Neural crest cell (in vitro differentiated cells): ENCODE results near the gene ALS2CL. TPM values are rescaled to one million over a fixed set of nuclear protein-coding genes. Genes with fewer than 3 reads are reported as not detected.
"Not testable (repeated sequence)": the region's sequence is repeated elsewhere in the genome, so short reads cannot be mapped to it uniquely, and the experiment has no call there.

Experiments
- DNase-seq: peaks from one replicate; pipeline ENCODE4 v3.0.0; 2021; ENCODE audit warnings: low read depth, mixed read lengths, low spot score
- H3K27ac Mint-ChIP-seq: one replicate; pipeline ENCODE4 v1.8.0; 2021; ENCODE audit warnings: mild to moderate bottlenecking, mixed read lengths; ENCODE audit not compliant: unreplicated experiment
- H3K27me3 Mint-ChIP-seq: 2 replicates; pipeline ENCODE4 v1.8.0; 2021; ENCODE audit warnings: low read depth, mild to moderate bottlenecking, mixed read lengths
- H3K36me3 Mint-ChIP-seq: 2 replicates; pipeline ENCODE4 v1.8.0; 2021; ENCODE audit warnings: low read depth, mild to moderate bottlenecking, mixed read lengths
- H3K4me1 Mint-ChIP-seq: 2 replicates; pipeline ENCODE4 v1.8.0; 2021; ENCODE audit warnings: mixed read lengths
- H3K4me3 Mint-ChIP-seq: one replicate; pipeline ENCODE4 v1.8.0; 2021; ENCODE audit warnings: mild to moderate bottlenecking, mixed read lengths
- H3K9me3 Mint-ChIP-seq: 2 replicates; pipeline ENCODE4 v1.8.0; 2021; ENCODE audit warnings: mixed read lengths
- total RNA-seq: library from RNA; stranded (reverse); gene quantifications from 2 replicates; pipeline ENCODE4 v1.2.1, GENCODE V29; 2021
- TF ChIP-seq, protein P1 (sequence below): fragments of 200-600 bp; sonication (generic); conservative IDR thresholded peaks from 2 replicates; pipeline ENCODE4 v1.5.0; 2021; ENCODE audit warnings: antibody characterized with exemption, mild to moderate bottlenecking

ALS2CL gene
- total RNA-seq, 1 donor from 2014 or later, result 0.26 TPM

DNA sequence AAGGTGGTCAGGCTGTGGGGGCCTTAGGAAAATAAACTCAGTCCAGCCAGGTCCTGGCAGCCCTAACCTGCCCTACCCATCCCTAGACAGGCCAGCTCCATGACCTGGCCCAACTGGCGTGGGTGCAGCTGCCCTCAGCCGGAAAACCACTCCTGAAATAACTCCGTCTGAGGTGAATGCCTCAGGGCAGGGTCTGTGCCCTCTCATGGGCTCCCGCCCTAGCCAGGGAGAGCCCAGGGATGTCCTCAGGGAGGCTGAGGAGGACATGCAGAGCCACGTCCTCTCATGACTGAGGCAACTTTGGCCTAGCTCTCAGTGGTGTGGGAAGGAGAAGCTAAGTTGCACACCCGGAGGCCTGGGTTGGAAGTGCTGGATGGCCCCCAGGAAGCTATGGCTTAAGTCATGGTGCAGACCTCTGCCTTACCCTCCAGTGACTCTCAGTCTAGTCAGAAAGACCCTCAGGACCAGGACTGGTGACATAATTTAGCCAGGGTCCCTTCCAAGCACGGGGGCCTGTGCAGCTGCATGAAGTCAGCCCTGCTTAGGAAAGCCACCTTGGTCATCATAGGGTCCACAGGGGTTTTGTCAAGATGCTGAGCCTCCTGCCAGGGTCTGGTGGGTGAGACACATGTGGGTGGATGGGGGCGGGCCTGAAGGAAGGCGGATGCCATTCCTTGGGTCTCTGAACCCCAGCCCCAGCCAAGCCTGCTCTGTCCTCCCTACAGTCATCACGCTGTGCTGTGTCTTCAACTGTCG lies 15.1 kb upstream of the ALS2CL start:
- Mint-ChIP-seq H3K4me1 (peaks cover 5% of the 10 kb centered on the region), H3K36me3 (no peaks in the 10 kb centered on the region), H3K27me3 (peaks cover 3% of the 10 kb centered on the region), H3K9me3 (no peaks in the 10 kb centered on the region), H3K4me3 (no peak overlapping the region), H3K27ac (no peak overlapping the region)
- TF ChIP-seq, protein P1, sequence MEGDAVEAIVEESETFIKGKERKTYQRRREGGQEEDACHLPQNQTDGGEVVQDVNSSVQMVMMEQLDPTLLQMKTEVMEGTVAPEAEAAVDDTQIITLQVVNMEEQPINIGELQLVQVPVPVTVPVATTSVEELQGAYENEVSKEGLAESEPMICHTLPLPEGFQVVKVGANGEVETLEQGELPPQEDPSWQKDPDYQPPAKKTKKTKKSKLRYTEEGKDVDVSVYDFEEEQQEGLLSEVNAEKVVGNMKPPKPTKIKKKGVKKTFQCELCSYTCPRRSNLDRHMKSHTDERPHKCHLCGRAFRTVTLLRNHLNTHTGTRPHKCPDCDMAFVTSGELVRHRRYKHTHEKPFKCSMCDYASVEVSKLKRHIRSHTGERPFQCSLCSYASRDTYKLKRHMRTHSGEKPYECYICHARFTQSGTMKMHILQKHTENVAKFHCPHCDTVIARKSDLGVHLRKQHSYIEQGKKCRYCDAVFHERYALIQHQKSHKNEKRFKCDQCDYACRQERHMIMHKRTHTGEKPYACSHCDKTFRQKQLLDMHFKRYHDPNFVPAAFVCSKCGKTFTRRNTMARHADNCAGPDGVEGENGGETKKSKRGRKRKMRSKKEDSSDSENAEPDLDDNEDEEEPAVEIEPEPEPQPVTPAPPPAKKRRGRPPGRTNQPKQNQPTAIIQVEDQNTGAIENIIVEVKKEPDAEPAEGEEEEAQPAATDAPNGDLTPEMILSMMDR, result no peak
- DNase-seq, result no peak

DNA sequence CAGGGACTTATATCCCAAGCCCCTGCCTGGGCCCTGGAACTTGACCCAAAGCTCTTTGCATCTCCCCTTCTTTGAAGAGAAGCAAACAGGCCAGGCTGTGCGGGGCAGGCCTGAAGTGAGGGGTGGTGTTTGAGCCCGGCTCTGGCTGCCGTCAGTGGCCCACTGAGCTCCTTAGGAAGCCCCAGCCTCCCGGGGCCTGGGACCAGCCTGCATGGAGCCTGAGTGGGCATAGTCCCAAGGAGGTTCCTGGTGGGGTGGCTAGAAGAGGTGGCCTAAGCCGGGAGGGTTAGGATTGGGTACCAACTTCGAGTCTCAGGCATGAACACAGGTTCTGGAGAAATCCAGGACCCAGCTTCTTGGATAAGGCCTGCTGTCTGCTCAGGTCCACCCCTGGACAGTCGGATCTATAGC lies 14.1 kb upstream of the ALS2CL start:
- TF ChIP-seq, protein P1, result no peak
- H3K27me3 Mint-ChIP-seq, result peaks cover 3% of the 10 kb centered on the region
- no peak overlapping the region for H3K27ac Mint-ChIP-seq
- no peaks in the 10 kb centered on the region for H3K36me3 Mint-ChIP-seq
- peaks cover 5% of the 10 kb centered on the region for H3K4me1 Mint-ChIP-seq
- no peak overlapping the region for H3K4me3 Mint-ChIP-seq
- no peaks in the 10 kb centered on the region for H3K9me3 Mint-ChIP-seq
- no peak for DNase-seq

DNA sequence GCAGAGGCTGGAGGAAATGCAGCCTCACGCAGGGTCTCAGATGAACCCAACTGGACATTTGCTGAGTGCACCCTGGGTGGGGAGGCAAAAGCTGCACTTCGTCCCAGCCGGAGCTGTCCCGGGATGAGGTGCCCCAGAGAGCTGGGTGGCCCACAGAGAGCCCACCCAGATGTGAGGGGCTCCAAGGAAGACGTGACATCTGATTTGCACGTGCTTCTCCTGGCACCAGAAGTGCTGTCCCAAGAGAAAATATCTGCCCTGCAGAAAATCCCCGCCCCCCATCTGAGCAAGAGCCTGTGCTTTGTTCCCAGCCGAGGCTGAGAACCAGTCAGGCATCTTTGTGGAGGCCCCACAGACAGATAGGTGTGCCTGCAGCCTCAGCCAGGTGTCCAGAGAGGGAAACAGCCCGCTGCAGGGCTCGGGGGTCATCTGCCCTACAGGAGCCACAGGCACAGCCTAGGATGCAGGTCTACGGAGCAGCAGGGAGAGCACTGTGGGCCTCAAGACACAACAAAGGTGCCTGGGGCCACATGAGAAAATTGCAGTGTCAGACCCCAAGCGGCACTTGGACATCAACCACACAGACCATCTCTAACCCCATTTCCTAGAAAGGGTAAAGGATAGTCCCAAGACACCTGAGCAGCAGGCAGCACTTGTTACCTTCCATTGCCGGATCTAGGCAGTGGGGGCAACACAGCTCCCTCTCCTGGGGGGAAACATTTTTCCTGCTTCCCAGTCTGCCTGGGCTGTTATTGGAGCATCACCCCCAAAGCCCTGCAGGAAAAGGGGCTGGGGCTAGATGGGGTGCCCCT lies 13.5 kb upstream of the ALS2CL start:
- no peak for DNase-seq
- TF ChIP-seq, protein P1, result no peak
- Mint-ChIP-seq H3K4me3 (no peak overlapping the region), H3K27me3 (peaks cover 10% of the 10 kb centered on the region), H3K36me3 (no peaks in the 10 kb centered on the region), H3K27ac (no peak overlapping the region), H3K9me3 (no peaks in the 10 kb centered on the region), H3K4me1 (peaks cover 5% of the 10 kb centered on the region)

DNA sequence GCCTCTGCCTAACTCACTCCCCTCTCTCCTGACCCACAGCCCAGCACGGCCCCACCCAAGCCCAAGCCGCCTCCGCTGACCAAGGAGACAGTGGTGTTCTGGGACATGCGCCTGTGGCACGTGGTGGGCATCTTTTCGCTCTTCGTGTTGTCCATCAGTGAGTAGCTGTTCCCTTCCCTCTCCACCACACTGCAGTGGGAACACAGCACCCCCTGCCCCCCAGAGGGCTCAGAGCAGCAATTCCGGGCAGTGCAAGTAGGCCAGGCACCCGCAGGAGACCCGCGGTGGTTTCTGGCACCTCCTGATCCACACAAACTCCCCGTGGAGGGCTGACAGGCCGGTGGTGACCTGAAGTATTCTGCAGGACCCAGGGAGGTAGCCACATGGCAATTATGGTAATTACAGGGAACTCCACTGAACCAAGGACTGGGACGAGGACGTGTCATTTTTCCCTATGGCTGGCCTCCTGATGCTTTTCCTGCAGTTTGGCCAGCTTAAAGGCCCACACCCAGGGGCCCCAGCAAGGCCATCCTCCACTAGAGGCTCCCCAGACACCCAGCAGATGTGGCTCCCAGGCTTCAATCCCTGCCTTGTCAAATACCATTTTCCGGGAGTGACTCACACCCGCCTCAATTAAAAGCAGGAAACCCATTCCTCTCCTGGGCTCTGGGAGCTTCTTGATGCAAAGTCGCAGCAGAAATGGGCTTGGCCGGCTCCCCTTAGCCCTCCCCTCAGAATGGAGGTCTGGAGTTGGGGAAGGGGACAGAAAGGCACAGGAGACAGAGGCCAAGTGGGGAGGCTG lies 12.5 kb upstream of the ALS2CL start:
- no peak for DNase-seq
- no peaks in the 10 kb centered on the region for H3K36me3 Mint-ChIP-seq
- H3K9me3 Mint-ChIP-seq, result no peaks in the 10 kb centered on the region
- TF ChIP-seq, protein P1, result no peak
- H3K4me1 Mint-ChIP-seq, result peaks cover 1% of the 10 kb centered on the region
- H3K27me3 Mint-ChIP-seq, result peaks cover 15% of the 10 kb centered on the region
- H3K27ac Mint-ChIP-seq, result peak overlapping the region; percentile 94
- no peak overlapping the region for H3K4me3 Mint-ChIP-seq

DNA sequence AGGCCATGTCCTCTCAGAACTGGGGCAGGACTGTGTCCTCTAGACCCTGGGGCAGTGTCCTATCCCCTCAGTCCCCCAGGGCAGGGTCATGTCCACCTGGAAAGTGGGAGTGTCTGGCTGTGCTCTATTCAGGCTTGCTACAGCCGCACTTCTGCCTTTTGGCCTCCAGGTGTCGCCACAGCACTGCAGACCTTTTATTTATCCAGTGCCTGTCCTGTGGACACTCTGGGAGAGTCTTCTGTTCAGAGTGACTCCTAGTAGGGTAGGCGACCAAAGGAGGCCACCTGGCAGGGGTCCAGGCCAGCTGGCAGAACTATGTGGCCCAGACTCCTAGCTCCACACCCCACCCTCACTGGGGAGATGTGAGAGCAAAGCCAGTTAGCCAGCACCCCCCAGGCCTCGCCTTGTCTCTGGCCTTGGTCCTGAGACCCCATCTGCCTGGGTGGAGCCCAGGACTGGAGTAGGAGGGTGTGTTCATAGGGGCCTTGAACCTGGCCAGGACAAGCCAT lies 11.6 kb upstream of the ALS2CL start:
- TF ChIP-seq, protein P1, result peak; percentile 96
- Mint-ChIP-seq H3K9me3 (no peaks in the 10 kb centered on the region), H3K27ac (no peak overlapping the region), H3K36me3 (no peaks in the 10 kb centered on the region), H3K4me1 (peaks cover 5% of the 10 kb centered on the region), H3K27me3 (peaks cover 15% of the 10 kb centered on the region), H3K4me3 (no peak overlapping the region)
- DNase-seq, result peak; percentile 79

DNA sequence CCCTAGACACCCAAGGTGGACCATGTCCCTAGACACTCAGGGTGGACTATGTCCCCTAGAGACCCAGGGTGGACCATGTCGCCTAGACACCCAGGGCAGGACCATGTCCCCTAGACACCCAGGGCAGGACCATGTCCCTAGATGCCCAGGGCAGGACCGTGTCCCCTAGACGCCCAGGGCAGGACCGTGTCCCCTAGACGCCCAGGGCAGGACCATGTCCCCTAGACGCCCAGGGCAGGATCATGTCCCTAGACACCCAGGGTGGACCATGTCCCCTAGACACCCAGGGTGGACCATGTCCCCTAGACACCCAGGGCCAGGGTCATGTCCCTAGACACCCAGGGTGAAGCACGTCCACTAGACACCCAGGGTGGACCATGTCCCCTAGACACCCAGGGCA lies 10.9 kb upstream of the ALS2CL start:
- not testable (repeated sequence) for H3K4me1 Mint-ChIP-seq, H3K4me3 Mint-ChIP-seq, H3K27ac Mint-ChIP-seq, H3K36me3 Mint-ChIP-seq, H3K9me3 Mint-ChIP-seq, DNase-seq
- peaks cover 15% of the 10 kb centered on the region for H3K27me3 Mint-ChIP-seq
